Cardiac fibroblast (primary cell): ENCODE results near the gene PCDHB12.
A peak's percentile ranks its signal among the peaks of the same experiment; 100 is the strongest.
"Not testable (repeated sequence)": the region's sequence is repeated elsewhere in the genome, so short reads cannot be mapped to it uniquely, and the experiment has no call there.

Experiments used
- DNase-seq, 2 donors: peaks; one replicate each; pipeline versions ENCODE4 v3.0.0 to v3.0.0-alpha.2; 2010; ENCODE audit warnings: low read depth in 2 of 2
- H3K4me3 ChIP-seq, 2 donors: replicated peaks in 1 of 2; 1 replicate in 1 of 2; 2 replicates in 1 of 2; pipeline ENCODE4 v1.5.1; 2011; ENCODE audit warnings: low read depth in 2 of 2, low read length in 2 of 2, mild to moderate bottlenecking in 2 of 2, moderate library complexity in 1 of 2
- TF ChIP-seq, protein P1 (sequence below): IDR thresholded peaks from one replicate; pipeline ENCODE4 v1.5.1; 2011; ENCODE audit warnings: low read depth, mild to moderate bottlenecking, low read length, inconsistent platforms

Gene PCDHB12

GRCh38 chr5:141234109-141234667 is 25.7 kb downstream of the PCDHB12 start:
- peak overlapping the region in 1 of 2 donors; percentile 18 for H3K4me3 ChIP-seq
- peak; percentile 21 to 31 for DNase-seq
- TF ChIP-seq, protein P1, sequence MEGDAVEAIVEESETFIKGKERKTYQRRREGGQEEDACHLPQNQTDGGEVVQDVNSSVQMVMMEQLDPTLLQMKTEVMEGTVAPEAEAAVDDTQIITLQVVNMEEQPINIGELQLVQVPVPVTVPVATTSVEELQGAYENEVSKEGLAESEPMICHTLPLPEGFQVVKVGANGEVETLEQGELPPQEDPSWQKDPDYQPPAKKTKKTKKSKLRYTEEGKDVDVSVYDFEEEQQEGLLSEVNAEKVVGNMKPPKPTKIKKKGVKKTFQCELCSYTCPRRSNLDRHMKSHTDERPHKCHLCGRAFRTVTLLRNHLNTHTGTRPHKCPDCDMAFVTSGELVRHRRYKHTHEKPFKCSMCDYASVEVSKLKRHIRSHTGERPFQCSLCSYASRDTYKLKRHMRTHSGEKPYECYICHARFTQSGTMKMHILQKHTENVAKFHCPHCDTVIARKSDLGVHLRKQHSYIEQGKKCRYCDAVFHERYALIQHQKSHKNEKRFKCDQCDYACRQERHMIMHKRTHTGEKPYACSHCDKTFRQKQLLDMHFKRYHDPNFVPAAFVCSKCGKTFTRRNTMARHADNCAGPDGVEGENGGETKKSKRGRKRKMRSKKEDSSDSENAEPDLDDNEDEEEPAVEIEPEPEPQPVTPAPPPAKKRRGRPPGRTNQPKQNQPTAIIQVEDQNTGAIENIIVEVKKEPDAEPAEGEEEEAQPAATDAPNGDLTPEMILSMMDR, result peak; percentile 13

DNA sequence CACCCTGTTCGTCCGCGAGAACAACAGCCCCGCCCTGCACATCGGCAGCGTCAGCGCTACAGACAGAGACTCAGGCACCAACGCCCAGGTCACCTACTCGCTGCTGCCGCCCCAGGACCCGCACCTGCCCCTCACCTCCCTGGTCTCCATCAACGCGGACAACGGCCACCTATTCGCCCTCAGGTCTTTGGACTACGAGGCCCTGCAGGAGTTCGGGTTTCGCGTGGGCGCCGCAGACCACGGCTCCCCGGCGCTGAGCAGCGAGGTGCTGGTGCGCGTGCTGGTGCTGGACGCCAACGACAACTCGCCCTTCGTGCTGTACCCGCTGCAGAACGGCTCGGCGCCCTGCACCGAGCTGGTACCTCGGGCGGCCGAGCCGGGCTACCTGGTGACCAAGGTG is 27.4 kb downstream of the PCDHB12 start:
- not testable (repeated sequence) for DNase-seq, H3K4me3 ChIP-seq

- no peak overlapping the region for H3K4me3 ChIP-seq
- no peak for DNase-seq
- TF ChIP-seq, protein P1, result no peak
These were observed 28.2 kb downstream of the PCDHB12 start for GRCh38 chr5:141236516-141237313.

DNA sequence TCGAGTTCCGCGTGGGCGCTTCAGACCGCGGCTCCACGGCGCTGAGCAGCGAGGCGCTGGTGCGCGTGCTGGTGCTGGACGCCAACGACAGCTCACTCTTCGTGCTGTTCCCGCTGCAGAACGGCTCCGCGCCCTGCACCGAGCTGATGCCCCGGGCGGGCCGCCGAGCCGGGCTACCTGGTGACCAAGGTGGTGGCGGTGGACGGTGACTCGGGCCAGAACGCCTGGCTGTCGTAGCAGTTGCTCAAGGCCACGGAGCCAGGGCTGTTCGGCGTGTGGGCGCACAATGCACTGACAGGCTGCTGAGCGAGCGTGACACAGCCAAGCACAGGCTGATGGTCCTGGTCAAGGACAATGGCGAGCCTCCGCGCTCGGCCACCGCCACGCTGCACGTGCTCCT is 33.0 kb downstream of the PCDHB12 start:
- no peak overlapping the region for H3K4me3 ChIP-seq
- DNase-seq, result no peak
- TF ChIP-seq, protein P1, result no peak

- DNase-seq, result peak; percentile 4 to 10
- H3K4me3 ChIP-seq, result no peak within 1 kb of the TSS
- TF ChIP-seq, protein P1, result no peak
These were observed 36.8 kb downstream of the PCDHB12 start, which contains the start of gene PCDHB15 for GRCh38 chr5:141245250-141245717. Gene PCDHB15 (plus strand): TSS chr5:141245395. CDS start chr5:141245579, 184 bp downstream.

DNA sequence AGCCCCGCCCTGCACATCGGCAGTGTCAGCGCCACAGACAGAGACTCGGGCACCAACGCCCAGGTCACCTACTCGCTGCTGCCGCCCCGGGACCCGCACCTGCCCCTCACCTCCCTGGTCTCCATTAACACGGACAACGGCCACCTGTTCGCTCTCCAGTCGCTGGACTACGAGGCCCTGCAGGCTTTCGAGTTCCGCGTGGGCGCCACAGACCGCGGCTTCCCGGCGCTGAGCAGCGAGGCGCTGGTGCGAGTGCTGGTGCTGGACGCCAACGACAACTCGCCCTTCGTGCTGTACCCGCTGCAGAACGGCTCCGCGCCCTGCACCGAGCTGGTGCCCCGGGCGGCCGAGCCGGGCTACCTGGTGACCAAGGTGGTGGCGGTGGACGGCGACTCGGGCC is 38.5 kb downstream of the PCDHB12 start:
- not testable (repeated sequence) for DNase-seq, H3K4me3 ChIP-seq

- not testable (repeated sequence) for DNase-seq, H3K4me3 ChIP-seq
These were observed 38.9 kb downstream of the PCDHB12 start for GRCh38 chr5:141247434-141247833.

GRCh38 chr5:141250576-141250975 is 42.1 kb downstream of the PCDHB12 start:
- DNase-seq, result no peak
- TF ChIP-seq, protein P1, result no peak

More at GRCh38 chr5:141250576-141250975, 42.1 kb downstream of the PCDHB12 start:
- no peak overlapping the region for H3K4me3 ChIP-seq
